Endothelial cell of coronary artery (primary cell): ENCODE data around the gene PTPRF. TPM values are rescaled to one million over a fixed set of nuclear protein-coding genes. Genes with fewer than 3 reads are reported as not detected.

ENCODE experiments used
- total RNA-seq: library from RNA; depleted of rRNA; stranded (reverse); fragments of >200 nt; gene quantifications from 2 replicates; pipeline ENCODE4 v1.2.3, GENCODE V29; 2014

The PTPRF gene
- 120 and 266 TPM in 2 replicates for total RNA-seq

DNA sequence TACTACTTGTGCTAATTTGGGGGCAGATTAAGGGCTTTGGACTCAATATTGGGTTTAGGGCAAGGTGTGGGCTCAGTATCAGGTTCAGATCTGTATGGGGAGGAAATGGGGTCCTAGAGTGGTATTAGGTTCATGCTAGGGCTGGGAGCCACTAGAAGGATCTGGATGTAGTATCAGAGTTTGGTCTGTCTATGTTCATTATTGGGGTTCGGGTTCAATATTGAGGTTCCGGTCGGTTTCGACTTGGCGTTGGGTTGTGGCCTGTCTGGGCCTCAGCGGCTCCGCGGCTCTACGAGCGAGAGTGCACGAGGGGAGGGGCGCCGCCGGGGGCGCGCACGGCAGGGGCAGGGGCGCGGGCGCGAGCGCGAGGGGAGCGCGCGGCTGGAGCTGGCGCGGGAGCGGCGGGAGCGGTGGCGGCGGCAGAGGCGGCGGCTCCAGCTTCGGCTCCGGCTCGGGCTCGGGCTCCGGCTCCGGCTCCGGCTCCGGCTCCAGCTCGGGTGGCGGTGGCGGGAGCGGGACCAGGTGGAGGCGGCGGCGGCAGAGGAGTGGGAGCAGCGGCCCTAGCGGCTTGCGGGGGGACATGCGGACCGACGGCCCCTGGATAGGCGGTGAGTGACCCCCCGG is at the start of gene PTPRF:
PTPRF (plus strand) TSS at position 401 of the 624 bp plus-strand sequence. CDS start 14,193 bp downstream, outside the sequence.

Other genes with a start within 250 kb of the PTPRF start
- not detected in 2 replicates for gene C1orf210, start 245.3 kb upstream of the PTPRF start, total RNA-seq
- gene TIE1, start 229.9 kb upstream of the PTPRF start, total RNA-seq: 694 and 736 TPM in 2 replicates
- not detected in 2 replicates for gene MPL, start 193.1 kb upstream of the PTPRF start, total RNA-seq
- 35.3 and 83.5 TPM in 2 replicates for gene CDC20, start 171.9 kb upstream of the PTPRF start, total RNA-seq
- 64.6 and 66.0 TPM in 2 replicates for gene ELOVL1, start 162.9 kb upstream of the PTPRF start, total RNA-seq
- gene MED8, start 141.1 kb upstream of the PTPRF start, total RNA-seq: 45.6 and 47.1 TPM in 2 replicates
- gene SZT2, start 141.0 kb upstream of the PTPRF start, total RNA-seq: 13.5 and 23.6 TPM in 2 replicates
- gene HYI, start 77.0 kb upstream of the PTPRF start, total RNA-seq: 121 and 235 TPM in 2 replicates
- gene KDM4A, start 119.3 kb downstream of the PTPRF start, total RNA-seq: 45.3 and 46.1 TPM in 2 replicates
- gene ST3GAL3, start 176.7 kb downstream of the PTPRF start, total RNA-seq: 14.3 and 20.0 TPM in 2 replicates